GM12891 (cell line): Measurements from ENCODE around the gene GRAP2.

Source experiments
- DNase-seq: peaks from one replicate; pipeline ENCODE4 v3.0.0; 2011; ENCODE audit warnings: low spot score; ENCODE audit not compliant: insufficient read length
- FAIRE-seq: peaks from 2 replicates; lab custom pipeline; 2011; peaks lifted over from hg19 to GRCh38; lab: Jason Lieb, UNC
- PAX5 ChIP-seq: IDR thresholded peaks from 2 replicates; pipeline ENCODE4 v1.6.1; 2011; ENCODE audit warnings: low read length, moderate library complexity, mild to moderate bottlenecking; ENCODE audit not compliant: insufficient read depth, severe bottlenecking
- POLR2A ChIP-seq: IDR thresholded peaks from 2 replicates; pipeline ENCODE4 v1.6.1; 2011; ENCODE audit warnings: low read depth, low read length, control low read depth
- POLR2AphosphoS5 ChIP-seq: IDR thresholded peaks from 2 replicates; pipeline ENCODE4 v1.6.1; 2011; ENCODE audit warnings: low read depth, low read length, control low read depth
- POU2F2 ChIP-seq: IDR thresholded peaks from 2 replicates; pipeline ENCODE4 v1.6.1; 2011; ENCODE audit warnings: low read depth, mild to moderate bottlenecking, control low read depth, low read length, moderate library complexity
- SPI1 ChIP-seq: IDR thresholded peaks from 2 replicates; pipeline ENCODE4 v1.6.1; 2011; ENCODE audit warnings: low read depth, low read length, control low read depth
- TAF1 ChIP-seq: IDR thresholded peaks from 2 replicates; pipeline ENCODE4 v1.6.1; 2011; ENCODE audit warnings: low read depth, low read length, control low read depth

The GRAP2 gene

GRCh38 chr22:39941601-39942000, 40.7 kb downstream of the GRAP2 start:
- no peak for DNase-seq

GRCh38 chr22:39942439-39943230, 41.8 kb downstream of the GRAP2 start:
- DNase-seq = no peak

More at GRCh38 chr22:39941601-39942000, 40.7 kb downstream of the GRAP2 start:
- no peak for TF ChIP-seq POLR2AphosphoS5
- TF ChIP-seq SPI1 = no peak
- TF ChIP-seq POLR2A = no peak
- TF ChIP-seq PAX5 = no peak
- TF ChIP-seq TAF1 = no peak
- no peak for TF ChIP-seq POU2F2
- FAIRE-seq = no peak

GRCh38 chr22:39943337-39943736, 42.5 kb downstream of the GRAP2 start:
- no peak for TF ChIP-seq POU2F2
- no peak for TF ChIP-seq PAX5
- TF ChIP-seq SPI1 = no peak
- no peak for TF ChIP-seq POLR2AphosphoS5
- TF ChIP-seq TAF1 = no peak
- TF ChIP-seq POLR2A = no peak
- FAIRE-seq (no peak), DNase-seq (no peak)

More at GRCh38 chr22:39942439-39943230, 41.8 kb downstream of the GRAP2 start:
- TF ChIP-seq SPI1 = peak; percentile 45; the same call in 1 of the 2 replicates
- TF ChIP-seq PAX5 = no peak
- peak; percentile 66 for FAIRE-seq

- TF ChIP-seq SPI1 (no peak), POU2F2 (no peak), PAX5 (no peak)
- no peak for DNase-seq
Measured at GRCh38 chr22:39943953-39944872, 43.3 kb downstream of the GRAP2 start.

GRCh38 chr22:39946126-39946502, 45.2 kb downstream of the GRAP2 start:
- DNase-seq (no peak), FAIRE-seq (no peak)
- TF ChIP-seq TAF1 (no peak), POLR2A (no peak), SPI1 (no peak), POLR2AphosphoS5 (no peak), POU2F2 (no peak), PAX5 (no peak)

More at GRCh38 chr22:39943953-39944872, 43.3 kb downstream of the GRAP2 start:
- no peak for FAIRE-seq

GRCh38 chr22:39946503-39947219, 45.8 kb downstream of the GRAP2 start:
- FAIRE-seq (peak; percentile 84), DNase-seq (no peak)
- TF ChIP-seq PAX5 = no peak
- no peak for TF ChIP-seq POU2F2
- peak; percentile 68 for TF ChIP-seq SPI1

- DNase-seq (no peak), FAIRE-seq (peak; percentile 65)
- TF ChIP-seq SPI1 (no peak), PAX5 (no peak), TAF1 (no peak), POLR2AphosphoS5 (no peak)
Measured at GRCh38 chr22:39947220-39948216, 46.6 kb downstream of the GRAP2 start.

GRCh38 chr22:39949964-39950737, 49.3 kb downstream of the GRAP2 start:
- DNase-seq (no peak), FAIRE-seq (peak; percentile 85)
- TF ChIP-seq SPI1 (peak; percentile 63), PAX5 (no peak), POU2F2 (0 out of 2 replicates have a peak, but pooled peaks have one; percentile 14)
